ENCODE results near the gene SLC37A4.
A peak's percentile ranks its signal among the peaks of the same experiment; 100 is the strongest.

The SLC37A4 gene

DNA sequence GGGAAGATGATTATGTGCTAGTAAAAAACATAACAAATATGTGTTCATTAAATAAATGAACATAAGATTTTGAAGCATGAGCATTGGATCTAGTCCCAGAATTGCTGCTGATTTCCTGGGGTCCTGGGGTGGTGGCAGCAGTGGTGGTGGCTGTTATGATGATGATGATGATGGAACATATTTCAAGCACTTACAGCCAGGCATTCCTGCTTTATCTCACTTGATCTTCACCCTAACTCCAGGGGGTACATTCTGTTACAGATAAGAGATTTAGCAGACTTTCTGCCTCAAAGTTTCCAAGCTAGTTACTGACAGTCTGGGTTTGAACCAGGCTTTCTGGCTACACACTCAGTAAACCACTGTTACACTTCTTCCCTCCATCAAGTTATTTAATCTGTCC lies 6.9 kb downstream of the SLC37A4 start:
- Histone ChIP-seq H3K23ac (ENCODE audit: low read length) (no peak overlapping the region), H2BK5ac (ENCODE audit: low read depth, low read length, poor library complexity) (no peak overlapping the region), H4K91ac (ENCODE audit: low read depth, low read length) (no peak overlapping the region), H2BK120ac (ENCODE audit: insufficient read depth, low read length, poor library complexity) (no peak overlapping the region), H3K36me3 (ENCODE audit: control insufficient read depth in 1 of 2, insufficient read depth in 2 of 2, low read length in 2 of 2) (peaks cover 34 to 46% of the 10 kb centered on the region in 2 experiments), H3K4me1 (ENCODE audit: control insufficient read depth in 1 of 2, insufficient read depth in 2 of 2, low read length in 2 of 2) (peaks cover 22 to 37% of the 10 kb centered on the region in 2 experiments), H3K9ac (ENCODE audit: low read length) (no peak overlapping the region), H2BK12ac (ENCODE audit: low read length) (no peak overlapping the region), H3K4me3 (ENCODE audit: low read depth, low read length) (no peak overlapping the region), H3K79me2 (ENCODE audit: control insufficient read depth, insufficient read depth, low read length, poor library complexity) (peaks cover under 1% of the 10 kb centered on the region), H3K27ac (ENCODE audit: low read depth, low read length) (peak overlapping the region; percentile 15), H2AFZ (ENCODE audit: insufficient read depth, low read length, poor library complexity) (no peak overlapping the region), H3K4me2 (ENCODE audit: low read length) (no peak overlapping the region), H4K12ac (ENCODE audit: low read depth, low read length) (no peak overlapping the region), H2AK5ac (ENCODE audit: low read length) (no peak overlapping the region), H4K8ac (ENCODE audit: low read depth, low read length) (no peak overlapping the region), H3K14ac (ENCODE audit: low read length) (no peak overlapping the region), H3K4ac (ENCODE audit: low read depth, low read length) (no peak overlapping the region), H3K79me1 (ENCODE audit: low read length) (peaks cover 2% of the 10 kb centered on the region), H3K18ac (ENCODE audit: low read length) (no peak overlapping the region), H3K9me3 (ENCODE audit: insufficient read depth, low read depth, low read length) (peaks cover 2% of the 10 kb centered on the region), H3K27me3 (ENCODE audit: insufficient read depth, low read length) (no peaks in the 10 kb centered on the region)
- no peak for DNase-seq

DNA sequence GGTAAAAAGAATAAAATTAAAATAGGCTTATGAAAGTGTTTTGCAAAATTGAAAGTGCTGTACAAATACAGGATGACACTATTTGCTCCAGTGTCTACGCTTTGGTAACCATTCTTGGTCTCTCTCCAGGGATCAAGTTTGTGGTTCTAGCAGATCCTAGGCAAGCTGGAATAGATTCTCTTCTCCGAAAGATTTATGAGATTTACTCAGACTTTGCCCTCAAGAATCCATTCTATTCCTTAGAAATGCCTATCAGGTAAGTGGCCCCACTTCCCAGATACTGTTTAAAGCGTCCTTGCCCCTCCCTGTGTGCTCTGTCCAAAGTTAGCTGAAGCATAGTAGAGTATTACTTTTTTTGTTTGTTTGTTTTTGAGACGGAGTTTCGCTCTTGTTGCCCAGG lies 9.0 kb downstream of the SLC37A4 start:
- Histone ChIP-seq H3K79me1 (ENCODE audit: low read length) (peaks cover 9% of the 10 kb centered on the region), H2AK5ac (ENCODE audit: low read length) (no peak overlapping the region), H2BK12ac (ENCODE audit: low read length) (no peak overlapping the region), H3K27me3 (ENCODE audit: insufficient read depth, low read length) (no peaks in the 10 kb centered on the region), H4K8ac (ENCODE audit: low read depth, low read length) (no peak overlapping the region), H3K4me3 (ENCODE audit: low read depth, low read length) (no peak overlapping the region), H3K4ac (ENCODE audit: low read depth, low read length) (no peak overlapping the region), H3K79me2 (ENCODE audit: control insufficient read depth, insufficient read depth, low read length, poor library complexity) (peaks cover 11% of the 10 kb centered on the region), H3K4me1 (ENCODE audit: control insufficient read depth in 1 of 2, insufficient read depth in 2 of 2, low read length in 2 of 2) (peaks cover 18 to 29% of the 10 kb centered on the region in 2 experiments), H2BK120ac (ENCODE audit: insufficient read depth, low read length, poor library complexity) (no peak overlapping the region), H3K9ac (ENCODE audit: low read length) (no peak overlapping the region), H3K27ac (ENCODE audit: low read depth, low read length) (no peak overlapping the region), H4K12ac (ENCODE audit: low read depth, low read length) (no peak overlapping the region), H3K14ac (ENCODE audit: low read length) (no peak overlapping the region), H2BK5ac (ENCODE audit: low read depth, low read length, poor library complexity) (no peak overlapping the region), H2AFZ (ENCODE audit: insufficient read depth, low read length, poor library complexity) (no peak overlapping the region), H3K9me3 (ENCODE audit: insufficient read depth, low read depth, low read length) (no peaks in the 10 kb centered on the region), H3K4me2 (ENCODE audit: low read length) (no peak overlapping the region), H3K18ac (ENCODE audit: low read length) (no peak overlapping the region), H3K36me3 (ENCODE audit: control insufficient read depth in 1 of 2, insufficient read depth in 2 of 2, low read length in 2 of 2) (peaks cover 27 to 30% of the 10 kb centered on the region in 2 experiments), H3K23ac (ENCODE audit: low read length) (no peak overlapping the region), H4K91ac (ENCODE audit: low read depth, low read length) (no peak overlapping the region)
- WGBS (ENCODE audit: extremely low coverage, insufficient coverage, insufficient read length): no CpG with 5 or more reads among the region's 5 CpGs
- no peak for DNase-seq

DNA sequence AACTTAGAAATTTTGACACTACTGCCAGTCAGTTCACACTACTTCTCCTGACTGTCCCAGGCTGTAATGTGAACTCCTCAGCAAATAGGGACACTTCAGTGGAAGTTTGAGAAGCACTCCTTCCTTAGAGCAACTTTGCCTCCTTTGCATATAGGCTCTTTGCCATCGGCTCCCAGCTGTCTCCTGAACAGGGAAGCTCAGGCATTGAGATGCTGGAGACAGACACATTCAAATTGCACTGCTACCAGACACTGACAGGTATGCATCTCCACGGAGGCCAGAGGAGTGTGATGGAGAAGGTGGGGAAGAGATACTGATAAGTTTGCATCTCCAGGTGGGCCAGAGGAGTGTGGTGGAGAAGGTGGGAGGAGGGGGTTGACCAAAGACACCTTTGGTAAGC lies 10.7 kb downstream of the SLC37A4 start:
- H2AFZ ChIP-seq (ENCODE audit: insufficient read depth, low read length, poor library complexity): no peak overlapping the region
- WGBS (ENCODE audit: extremely low coverage, insufficient coverage, insufficient read length): no CpG with 5 or more reads among the region's 2 CpGs

DNA sequence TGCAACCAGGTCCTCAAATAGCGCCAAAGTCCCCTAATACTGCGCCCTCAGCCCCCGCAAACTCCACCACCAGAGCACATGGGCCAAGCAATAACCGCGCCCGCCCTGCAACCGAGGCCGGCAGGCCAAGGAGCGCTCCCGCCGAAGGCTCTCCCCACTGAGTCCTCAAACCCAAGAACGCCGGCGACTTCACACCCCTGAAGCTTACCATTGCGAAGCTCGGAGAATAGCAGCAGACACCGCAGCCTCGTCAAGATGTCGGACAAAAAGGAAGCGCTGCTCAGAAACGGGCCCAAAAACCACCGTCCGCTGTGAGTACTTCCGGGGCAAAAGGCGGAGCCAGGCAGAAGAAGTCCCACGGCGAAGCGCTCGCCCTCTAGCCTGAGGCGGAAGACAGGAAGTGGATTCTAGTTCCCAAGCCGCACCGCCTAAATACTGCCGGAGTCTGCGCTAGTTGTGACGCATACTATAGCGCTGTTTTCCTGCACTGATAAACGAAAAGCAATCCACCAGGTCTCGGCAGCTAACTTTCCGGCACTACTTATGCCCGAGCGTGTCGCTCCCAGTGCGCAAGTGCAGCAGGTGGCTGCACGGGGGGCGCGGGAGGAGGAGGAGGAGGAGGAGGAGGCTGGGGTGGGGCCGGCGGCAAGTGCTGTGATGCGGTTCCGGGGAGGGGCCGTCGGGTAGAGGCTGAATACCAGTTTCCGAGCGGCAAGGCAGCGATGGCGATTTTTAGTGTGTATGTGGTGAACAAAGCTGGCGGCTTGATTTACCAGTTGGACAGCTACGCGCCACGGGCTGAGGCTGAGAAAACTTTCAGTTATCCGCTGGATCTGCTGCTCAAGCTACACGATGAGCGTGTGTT lies 12.4 kb downstream of the SLC37A4 start, which contains the start of the genes RPS25 and TRAPPC4:
RPS25 (minus strand) TSS at position 270 of the 865 bp plus-strand sequence; CDS start at position 211, 59 bp downstream.
TRAPPC4 (plus strand) TSS at position 693 of the 865 bp plus-strand sequence; CDS start at position 723, 30 bp downstream.
- Histone ChIP-seq H2BK120ac (ENCODE audit: insufficient read depth, low read length, poor library complexity) (peak within 1 kb of the TSS; percentile 82), H3K4me2 (ENCODE audit: low read length) (peak within 1 kb of the TSS; percentile 88), H2AK5ac (ENCODE audit: low read length) (peak within 1 kb of the TSS; percentile 24), H3K36me3 (ENCODE audit: control insufficient read depth in 1 of 2, insufficient read depth in 2 of 2, low read length in 2 of 2) (peaks cover 29 to 38% of the 10 kb centered on the region in 2 experiments), H3K27me3 (ENCODE audit: insufficient read depth, low read length) (no peaks in the 10 kb centered on the region), H4K12ac (ENCODE audit: low read depth, low read length) (peak within 1 kb of the TSS; percentile 73), H3K9ac (ENCODE audit: low read length) (peak within 1 kb of the TSS; percentile 91), H3K9me3 (ENCODE audit: insufficient read depth, low read depth, low read length) (peaks cover 2% of the 10 kb centered on the region), H3K14ac (ENCODE audit: low read length) (peak within 1 kb of the TSS; percentile 86), H2BK5ac (ENCODE audit: low read depth, low read length, poor library complexity) (peak within 1 kb of the TSS; percentile 42), H3K27ac (ENCODE audit: low read depth, low read length) (peak within 1 kb of the TSS; percentile 85), H2BK12ac (ENCODE audit: low read length) (no peak within 1 kb of the TSS), H3K4me1 (ENCODE audit: control insufficient read depth in 1 of 2, insufficient read depth in 2 of 2, low read length in 2 of 2) (peaks cover 0 to 5% of the 10 kb centered on the region in 2 experiments), H2AFZ (ENCODE audit: insufficient read depth, low read length, poor library complexity) (peak within 1 kb of the TSS; percentile 85), H3K23ac (ENCODE audit: low read length) (no peak within 1 kb of the TSS), H4K91ac (ENCODE audit: low read depth, low read length) (peak within 1 kb of the TSS; percentile 92), H4K8ac (ENCODE audit: low read depth, low read length) (peak within 1 kb of the TSS; percentile 90), H3K18ac (ENCODE audit: low read length) (peak within 1 kb of the TSS; percentile 55), H3K4me3 (ENCODE audit: low read depth, low read length) (peak within 1 kb of the TSS; percentile 97), H3K79me1 (ENCODE audit: low read length) (peaks cover 8% of the 10 kb centered on the region), H3K79me2 (ENCODE audit: control insufficient read depth, insufficient read depth, low read length, poor library complexity) (peaks cover 11% of the 10 kb centered on the region), H3K4ac (ENCODE audit: low read depth, low read length) (peak within 1 kb of the TSS; percentile 92)
- peak; percentile 98 to 99 for DNase-seq
- no CpG with 5 or more reads among the region's 63 CpGs for WGBS (ENCODE audit: extremely low coverage, insufficient coverage, insufficient read length)

More for the DNA sequence above, 10.7 kb downstream of the SLC37A4 start:
- Histone ChIP-seq H4K12ac (ENCODE audit: low read depth, low read length) (no peak overlapping the region), H3K4ac (ENCODE audit: low read depth, low read length) (no peak overlapping the region), H2BK12ac (ENCODE audit: low read length) (no peak overlapping the region), H3K9me3 (ENCODE audit: insufficient read depth, low read depth, low read length) (peaks cover 2% of the 10 kb centered on the region), H3K18ac (ENCODE audit: low read length) (no peak overlapping the region), H3K14ac (ENCODE audit: low read length) (no peak overlapping the region), H2AK5ac (ENCODE audit: low read length) (no peak overlapping the region), H3K36me3 (ENCODE audit: control insufficient read depth in 1 of 2, insufficient read depth in 2 of 2, low read length in 2 of 2) (peaks cover 28 to 33% of the 10 kb centered on the region in 2 experiments), H3K9ac (ENCODE audit: low read length) (no peak overlapping the region), H3K23ac (ENCODE audit: low read length) (no peak overlapping the region), H3K79me1 (ENCODE audit: low read length) (peaks cover 8% of the 10 kb centered on the region), H4K8ac (ENCODE audit: low read depth, low read length) (no peak overlapping the region), H4K91ac (ENCODE audit: low read depth, low read length) (no peak overlapping the region), H2BK120ac (ENCODE audit: insufficient read depth, low read length, poor library complexity) (no peak overlapping the region), H2BK5ac (ENCODE audit: low read depth, low read length, poor library complexity) (no peak overlapping the region), H3K4me3 (ENCODE audit: low read depth, low read length) (no peak overlapping the region), H3K27ac (ENCODE audit: low read depth, low read length) (no peak overlapping the region), H3K79me2 (ENCODE audit: control insufficient read depth, insufficient read depth, low read length, poor library complexity) (peaks cover 11% of the 10 kb centered on the region), H3K4me2 (ENCODE audit: low read length) (no peak overlapping the region), H3K27me3 (ENCODE audit: insufficient read depth, low read length) (no peaks in the 10 kb centered on the region), H3K4me1 (ENCODE audit: control insufficient read depth in 1 of 2, insufficient read depth in 2 of 2, low read length in 2 of 2) (peaks cover 4 to 14% of the 10 kb centered on the region in 2 experiments)
- no peak for DNase-seq

Measured in trophoblast cell (in vitro differentiated cells and primary cell).